HG03354 (cell line): Measurements from ENCODE around the gene FAM216B.
A peak's percentile ranks its signal among the peaks of the same experiment; 100 is the strongest.

Experiments used
- ATAC-seq: cut with Tn5 transposase; IDR thresholded peaks from one replicate; pipeline ENCODE4 v1.9.1; 2021; ENCODE audit warnings: mild to moderate bottlenecking; ENCODE audit not compliant: unreplicated experiment, poor library complexity, severe bottlenecking

FAM216B gene

DNA sequence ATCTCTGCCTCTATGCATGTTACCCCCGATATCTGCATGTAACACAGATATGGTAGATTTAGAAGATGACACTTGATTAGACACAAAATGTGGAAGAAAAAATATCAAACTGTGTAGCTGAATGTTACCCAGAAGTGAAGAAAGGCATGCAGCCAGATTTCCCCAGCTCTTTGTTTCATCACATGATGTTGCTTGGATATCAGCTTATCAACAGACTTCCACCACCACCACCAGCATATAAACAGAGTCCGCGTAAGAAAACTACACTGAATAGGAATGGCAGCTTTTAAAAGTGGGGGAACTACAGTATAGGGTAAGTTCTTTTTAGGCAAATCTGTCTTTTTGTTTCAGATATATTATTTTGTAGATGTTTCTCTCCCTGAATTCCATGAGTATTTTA lies at the start of gene FAM216B:
FAM216B (plus strand) TSS at position 233 of the 400 bp plus-strand sequence. CDS start 2,484 bp downstream, outside the sequence.
- no peak for ATAC-seq

DNA sequence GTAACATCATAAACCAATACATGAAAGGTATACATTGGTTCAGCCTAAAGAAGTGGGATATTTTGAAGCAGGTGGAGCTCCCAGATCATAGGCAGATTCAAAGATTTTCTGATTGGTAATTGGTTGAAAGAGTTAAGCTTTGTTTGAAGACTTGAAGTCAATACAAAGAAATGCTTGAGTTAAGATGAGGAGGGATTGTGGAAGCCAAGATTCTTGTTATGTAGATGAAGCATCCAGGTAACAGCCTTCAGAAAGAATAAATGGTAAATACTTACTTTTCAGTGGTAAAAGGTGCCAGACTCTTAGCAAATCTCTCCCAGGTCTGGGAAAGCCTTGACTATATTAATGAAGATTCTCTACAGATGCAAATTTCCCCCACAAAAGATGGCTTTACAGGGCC lies 49.3 kb upstream of the FAM216B start:
- no peak for ATAC-seq

DNA sequence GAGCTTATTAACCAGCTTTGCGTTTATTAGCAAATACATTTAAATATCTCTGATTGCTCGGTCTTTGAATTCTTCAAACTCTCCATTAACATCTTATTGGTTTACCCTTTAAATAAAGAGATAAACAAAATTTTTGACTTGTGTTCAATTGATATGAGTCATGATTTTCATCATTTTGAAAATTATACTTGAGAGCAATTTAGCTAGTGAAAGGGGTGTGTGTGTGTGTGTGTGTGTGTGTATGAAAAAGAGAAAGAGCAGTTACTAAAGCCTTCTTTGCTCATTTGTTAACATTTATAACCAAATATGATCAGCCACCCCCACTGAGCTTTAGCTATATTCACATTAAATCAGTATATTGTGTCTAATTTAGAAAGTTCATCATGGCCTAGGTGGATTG lies 48.3 kb upstream of the FAM216B start:
- ATAC-seq = no peak

DNA sequence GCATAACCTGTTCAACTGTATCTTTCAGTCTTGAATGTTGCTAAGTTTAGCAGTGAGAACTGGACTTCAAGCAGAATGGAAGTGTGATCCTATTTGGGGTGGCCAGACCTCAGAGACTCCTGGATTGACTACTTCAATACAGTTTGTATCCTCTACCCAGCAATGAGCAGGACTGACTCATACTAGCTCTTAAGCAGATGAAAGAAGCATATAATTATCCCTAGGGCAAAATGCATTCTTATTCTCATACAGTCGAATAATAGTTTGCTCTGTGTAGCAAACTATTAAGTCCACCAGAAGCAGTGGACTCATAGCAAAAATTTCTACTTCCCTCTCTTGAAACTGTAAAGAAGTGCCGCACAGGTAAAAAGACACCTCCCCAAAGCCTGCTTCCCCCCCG lies 46.4 kb upstream of the FAM216B start:
- no peak for ATAC-seq

DNA sequence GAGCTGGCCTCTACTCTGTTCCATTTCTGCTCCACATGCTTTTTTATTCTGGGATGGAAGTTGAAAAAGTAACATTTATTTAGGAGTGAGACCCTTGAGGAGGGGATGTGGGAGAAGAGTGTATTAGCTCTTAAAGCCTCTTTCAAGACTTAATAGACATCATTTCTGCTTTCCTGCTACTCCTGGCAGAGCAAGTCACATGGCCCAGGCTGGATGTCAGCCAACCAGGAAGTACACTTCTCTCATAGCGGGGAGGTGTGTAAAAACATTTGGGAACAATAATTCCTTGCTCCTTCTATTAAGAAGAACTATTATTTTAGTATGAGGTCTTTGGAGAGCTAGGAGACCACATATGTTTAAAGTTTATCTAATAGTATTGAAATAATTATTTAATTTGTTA lies 40.6 kb upstream of the FAM216B start:
- no peak for ATAC-seq

DNA sequence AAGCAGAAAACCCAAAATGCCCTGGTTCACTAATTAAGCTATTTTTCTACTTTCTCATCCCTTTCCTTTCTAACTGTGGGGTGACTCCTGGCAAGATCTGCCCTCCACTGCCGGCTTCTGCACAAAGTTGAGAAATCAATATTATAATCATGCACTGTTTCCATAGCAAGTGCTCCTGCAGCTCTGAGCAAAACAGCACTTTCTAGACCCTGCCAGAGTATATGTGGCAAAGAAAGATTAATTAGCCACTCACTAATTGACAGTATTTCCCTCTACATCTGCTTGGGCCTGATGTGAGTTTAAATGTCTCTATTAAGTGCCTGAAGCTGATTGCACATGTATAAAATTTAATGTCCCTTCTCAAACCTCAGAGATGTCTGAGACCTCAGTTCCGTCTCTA lies 39.5 kb upstream of the FAM216B start:
- ATAC-seq = no peak

DNA sequence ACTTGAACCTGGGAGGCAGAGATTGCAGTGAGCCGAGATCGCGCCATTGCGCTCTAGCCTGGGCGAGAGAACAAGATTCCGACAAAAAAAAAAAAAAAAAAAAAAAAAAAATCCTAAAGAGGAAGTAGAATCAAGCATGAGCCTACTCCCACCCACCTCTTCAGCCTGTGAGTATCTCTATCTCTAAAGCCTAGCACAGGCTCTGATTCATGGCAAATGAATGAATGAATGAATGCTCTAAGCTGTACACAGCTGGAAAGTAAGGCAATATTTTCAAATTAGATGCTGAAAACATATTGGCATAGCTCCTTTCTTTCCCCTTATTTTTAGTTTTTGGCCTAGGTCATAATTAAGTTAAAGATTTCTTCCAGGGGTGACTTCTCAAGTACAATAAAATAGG lies 35.7 kb upstream of the FAM216B start:
- no peak for ATAC-seq

DNA sequence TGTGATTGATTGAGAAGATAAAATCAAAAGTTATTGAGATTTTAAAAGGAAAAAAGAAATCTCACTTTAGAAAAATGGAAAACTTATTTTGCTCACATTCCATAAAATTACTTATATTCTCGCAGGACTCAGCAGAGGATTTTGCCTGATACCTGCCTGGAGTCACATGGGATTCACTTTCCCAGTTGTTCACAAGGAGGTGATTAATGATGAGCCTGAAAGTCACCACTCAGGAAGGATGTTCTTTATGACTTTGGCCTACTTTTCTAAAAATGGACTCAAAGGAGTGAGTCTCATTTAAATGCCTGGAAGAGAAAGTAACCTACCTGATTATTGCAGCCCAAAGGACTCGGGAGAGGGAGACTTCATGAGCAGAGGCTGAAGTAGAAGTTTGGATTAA lies 34.5 kb upstream of the FAM216B start:
- ATAC-seq = no peak

DNA sequence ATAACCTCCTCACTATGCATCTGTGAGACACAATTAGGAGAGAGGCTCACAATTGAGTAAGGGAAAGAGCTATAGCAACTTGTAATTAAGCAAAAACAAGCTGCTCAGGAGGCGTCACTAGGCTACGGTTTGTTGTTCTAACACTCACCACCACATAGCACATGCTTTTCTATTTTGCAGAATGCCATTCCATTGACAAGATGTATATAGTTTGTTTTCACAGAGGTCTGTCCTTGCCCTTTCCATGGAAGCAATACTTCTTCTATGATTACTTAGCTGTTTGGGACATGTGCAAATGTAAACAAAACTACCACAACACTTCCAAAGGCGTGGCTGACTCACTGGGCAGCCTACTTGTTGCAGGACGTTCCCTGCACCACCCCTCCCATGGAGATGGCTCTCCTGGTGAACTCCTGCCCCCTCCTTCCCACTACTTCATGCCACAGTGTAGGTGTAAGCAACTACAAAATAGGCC lies 33.9 kb upstream of the FAM216B start:
- ATAC-seq = no peak

DNA sequence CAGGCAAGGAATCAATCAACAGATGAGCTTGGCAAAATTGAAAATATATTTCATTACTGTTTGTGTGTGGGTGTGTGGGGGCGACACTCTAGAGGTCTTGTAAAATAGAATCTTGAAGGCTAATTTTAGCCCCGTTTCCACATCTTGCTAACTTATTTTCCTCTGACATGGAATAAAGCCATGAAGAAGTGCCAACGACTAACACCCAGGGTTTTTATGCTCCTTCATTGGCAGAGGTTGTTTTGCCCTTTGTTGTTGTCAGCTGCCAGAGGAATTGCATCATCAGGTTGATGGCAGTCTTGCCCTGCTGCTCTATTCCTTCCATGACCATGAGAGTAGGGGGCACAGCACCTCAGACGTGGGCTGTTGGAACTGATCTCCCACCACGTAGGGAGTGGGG lies 30.6 kb upstream of the FAM216B start:
- ATAC-seq = no peak

DNA sequence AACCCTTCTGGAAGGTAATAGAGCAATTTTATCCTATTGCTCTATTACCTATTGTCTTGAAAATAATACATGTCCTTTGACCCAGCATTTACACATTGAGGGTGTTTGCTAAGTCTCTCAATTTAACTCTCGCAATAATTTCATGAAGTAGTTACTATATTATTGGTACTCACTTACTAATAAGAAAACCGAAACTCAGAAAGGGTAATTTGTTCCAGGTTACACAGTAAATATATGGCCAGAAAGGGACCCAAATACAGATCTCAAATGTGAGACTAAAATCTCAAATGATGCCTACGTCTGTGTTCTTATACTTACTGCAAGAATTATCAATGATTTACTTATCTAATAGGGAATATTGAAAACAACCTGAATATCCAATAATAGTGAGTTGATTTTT lies 29.7 kb upstream of the FAM216B start:
- ATAC-seq = peak; percentile 74

DNA sequence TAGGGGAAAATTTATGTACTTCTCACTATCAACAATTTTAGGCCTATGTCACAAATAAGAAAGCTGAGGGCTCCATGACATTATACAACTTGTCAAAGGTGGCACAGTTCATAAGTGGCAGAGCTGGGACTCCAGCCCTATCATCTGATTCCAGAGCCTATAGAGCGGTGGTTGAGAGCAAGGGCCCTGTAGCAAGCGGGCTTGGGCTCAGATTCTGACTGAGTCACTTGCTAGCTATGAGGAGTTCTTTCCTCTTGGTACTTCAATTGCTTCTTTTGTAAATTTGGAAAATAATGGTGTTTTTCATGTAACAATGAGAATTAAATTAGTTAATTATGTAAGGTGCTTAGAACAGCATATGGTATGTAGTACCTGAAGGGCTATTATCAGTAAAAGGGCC lies 28.7 kb upstream of the FAM216B start:
- no peak for ATAC-seq

DNA sequence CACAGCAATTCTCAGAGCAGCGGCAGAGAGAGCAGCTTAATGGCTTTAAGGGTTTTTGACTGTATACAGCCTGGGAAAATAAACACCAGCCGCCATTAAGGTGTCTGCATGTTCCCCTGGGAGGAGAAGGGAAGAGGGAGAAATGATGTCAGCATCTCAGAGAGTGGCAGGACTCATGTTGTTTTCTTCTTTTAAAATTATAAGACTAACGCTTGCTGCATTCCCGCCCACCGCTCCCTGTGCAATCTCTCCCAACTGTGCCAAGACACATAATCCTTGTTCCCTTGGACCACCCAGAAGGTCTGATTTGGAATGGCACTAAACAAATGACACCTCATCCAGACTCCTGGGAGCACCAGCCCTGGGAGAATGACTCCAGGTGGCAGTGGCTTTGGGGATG lies 27.7 kb upstream of the FAM216B start:
- no peak for ATAC-seq

DNA sequence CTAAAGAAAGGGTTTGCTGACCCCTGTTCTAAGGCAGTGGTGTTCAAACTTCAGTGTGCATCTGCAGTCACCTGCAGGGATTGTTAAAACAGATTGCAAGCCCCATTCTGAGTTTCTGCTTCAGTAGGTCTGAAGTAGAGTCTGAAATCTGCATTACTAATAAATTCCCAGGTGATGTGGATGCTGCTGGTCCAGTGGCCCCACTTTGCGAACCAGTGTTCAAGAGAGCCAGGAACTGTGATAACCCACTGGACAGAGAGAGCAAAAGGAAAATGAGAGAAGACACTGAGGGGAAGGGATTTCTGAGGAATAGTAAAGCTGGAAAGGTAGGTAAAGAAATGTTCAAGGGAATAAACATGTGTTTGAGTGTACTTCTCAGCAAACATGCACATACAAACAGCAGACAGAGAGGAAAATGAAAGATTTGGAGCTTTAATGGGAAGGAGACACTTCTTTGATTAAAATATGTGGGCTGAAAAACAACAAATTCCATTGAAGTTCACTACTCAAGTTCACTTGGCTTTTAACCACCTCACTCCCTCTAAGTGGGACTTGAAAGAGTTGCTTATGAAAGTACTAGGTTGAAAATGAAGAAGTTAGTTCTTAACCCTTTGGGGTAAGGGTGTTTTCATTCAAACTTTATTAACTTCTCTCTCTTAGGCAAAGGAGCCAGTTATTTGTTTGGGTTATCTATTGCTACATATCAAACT lies 26.4 kb upstream of the FAM216B start:
- no peak for ATAC-seq

DNA sequence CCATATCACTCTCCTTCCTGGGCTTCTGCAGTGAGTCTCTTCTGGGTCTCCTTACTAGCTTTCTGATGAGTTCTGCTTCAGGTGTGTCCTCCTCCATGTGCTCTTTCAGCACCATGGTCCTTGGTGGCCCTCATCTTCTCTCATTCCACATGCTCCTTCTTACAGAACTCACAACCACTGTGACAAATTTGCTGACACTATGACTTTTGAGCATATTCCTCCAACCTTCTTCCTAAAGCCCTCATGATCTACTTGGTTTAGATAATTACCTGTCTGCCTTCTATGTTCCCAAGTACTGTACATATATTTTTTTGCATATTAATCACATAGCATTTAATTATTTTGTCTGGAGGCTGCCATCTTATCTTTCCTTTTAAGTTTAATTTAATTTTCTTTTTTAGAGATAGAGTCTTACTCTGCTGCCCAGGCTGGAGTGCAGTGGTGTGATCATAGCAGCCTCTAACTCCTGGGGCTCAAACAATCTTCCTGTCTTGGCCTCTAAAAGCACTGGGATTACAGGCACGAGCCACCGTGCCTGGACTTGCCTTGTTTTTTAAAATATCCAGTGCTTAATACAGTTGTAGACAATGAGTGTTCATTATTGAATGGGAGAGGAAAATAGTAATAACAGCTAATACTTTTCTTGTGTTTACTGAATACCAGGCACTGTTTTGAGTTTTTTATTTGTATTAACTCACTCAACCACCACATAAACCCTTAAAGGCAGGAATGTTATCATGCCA lies 23.5 kb upstream of the FAM216B start:
- no peak for ATAC-seq

DNA sequence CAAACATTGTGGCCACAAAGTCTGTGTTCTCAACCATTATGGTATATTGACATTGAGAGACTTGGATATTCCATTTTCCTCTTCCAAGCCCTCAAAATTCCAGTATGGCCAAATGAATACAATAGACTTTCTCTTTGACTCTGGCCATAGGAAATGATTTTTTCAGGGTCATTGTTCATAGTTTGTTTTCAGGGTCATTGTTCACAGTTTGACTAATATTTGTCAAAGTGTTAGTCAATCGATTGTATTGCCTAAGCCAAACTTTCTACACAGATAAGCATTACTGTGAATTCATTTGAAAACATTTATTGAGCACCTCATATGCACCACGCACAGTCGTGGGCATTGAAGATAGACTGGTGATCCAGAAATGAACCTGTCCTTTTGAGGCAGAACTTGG lies 22.9 kb upstream of the FAM216B start:
- ATAC-seq = no peak

DNA sequence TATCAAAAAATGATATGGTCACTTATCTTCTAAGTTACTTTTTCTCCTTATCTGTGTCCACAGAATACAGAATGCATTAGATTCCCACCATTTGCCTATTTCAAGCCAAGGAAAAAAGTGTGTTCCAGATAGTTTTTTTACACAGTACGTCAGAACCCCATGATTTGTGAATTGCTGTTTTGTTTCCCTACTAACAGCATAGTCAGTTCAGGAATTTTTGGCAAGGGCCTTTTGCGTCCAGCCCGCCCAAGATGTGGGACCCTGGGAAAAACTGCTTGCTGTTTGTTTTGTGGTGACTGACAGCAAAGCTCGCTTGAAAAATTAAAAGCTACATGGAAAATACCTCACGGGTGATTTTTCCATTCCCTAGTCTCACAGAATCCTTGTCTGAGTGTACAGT lies 20.4 kb upstream of the FAM216B start:
- ATAC-seq = no peak

DNA sequence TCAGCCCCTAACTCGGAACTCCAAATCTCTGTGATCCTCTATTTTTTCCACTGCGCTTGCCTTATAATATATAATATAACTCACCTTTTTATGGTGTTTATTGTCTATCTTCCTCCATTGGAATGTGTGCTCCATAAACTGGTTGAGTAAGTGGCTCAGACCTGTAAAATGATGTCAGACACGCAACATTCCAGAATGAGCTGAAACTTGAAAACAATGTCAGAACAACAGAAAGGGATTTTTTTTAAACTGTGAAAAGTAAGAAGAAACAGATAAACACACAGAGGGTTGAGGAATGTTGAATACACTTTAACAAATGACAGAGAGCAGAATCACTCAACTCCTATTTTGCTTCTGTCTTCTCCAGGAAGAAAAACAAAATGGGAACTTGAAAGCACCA lies 19.1 kb upstream of the FAM216B start:
- no peak for ATAC-seq

DNA sequence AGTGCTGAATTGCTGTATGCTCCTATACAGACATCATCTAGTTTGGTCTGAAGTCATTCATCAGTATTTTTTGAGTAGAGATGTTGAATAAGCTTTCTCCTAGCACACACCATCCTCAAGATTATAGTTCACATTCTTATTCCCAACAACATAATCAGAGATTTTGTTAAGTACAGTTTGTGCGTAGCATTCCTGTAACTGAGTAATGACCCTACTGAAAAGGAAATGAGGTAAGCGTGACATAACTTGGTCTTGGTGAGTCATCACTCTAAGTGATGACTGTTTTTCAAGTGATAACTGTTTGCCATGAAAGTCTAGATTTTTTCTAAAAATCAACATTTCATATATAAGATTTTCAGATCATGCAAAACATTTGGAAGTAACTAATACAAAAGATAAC lies 18.5 kb upstream of the FAM216B start:
- no peak for ATAC-seq

DNA sequence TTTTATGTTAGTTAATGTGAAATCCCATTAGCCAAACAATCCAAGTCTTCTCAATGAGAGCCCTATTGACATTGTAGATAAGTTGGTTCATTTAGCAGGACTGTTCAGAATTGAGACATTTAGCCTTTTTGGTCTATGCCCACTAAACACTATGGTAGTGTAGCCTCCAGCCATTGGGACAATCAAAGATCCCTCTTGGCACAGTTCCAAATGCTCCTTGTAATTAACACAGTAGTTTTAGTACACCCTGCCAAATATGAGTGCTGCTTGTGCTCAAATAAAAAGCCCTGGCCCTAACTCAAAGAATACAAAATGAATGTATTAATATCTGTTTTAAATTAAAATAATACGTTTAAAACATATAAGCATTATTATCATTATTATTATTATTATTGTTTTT lies 15.4 kb upstream of the FAM216B start:
- ATAC-seq = no peak

DNA sequence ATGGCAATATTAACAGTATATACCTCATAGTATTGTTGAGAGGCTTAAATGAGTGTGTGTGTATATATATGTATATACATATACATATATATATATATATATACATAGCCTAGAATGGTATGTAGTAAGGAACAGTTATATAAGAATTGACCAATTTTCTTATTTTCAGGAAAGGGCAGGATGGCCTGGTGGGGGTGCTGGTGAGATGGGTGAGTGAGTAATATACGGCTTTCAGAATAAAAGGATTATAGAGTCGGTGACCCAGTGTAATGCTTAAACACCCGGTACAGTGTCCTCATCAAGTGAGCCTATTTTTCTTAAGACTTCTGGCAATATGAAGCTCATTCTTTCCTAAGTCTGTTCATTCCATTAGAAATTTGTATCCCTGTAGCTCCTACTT lies 11.7 kb upstream of the FAM216B start:
- no peak for ATAC-seq
